Stimulated activated CD4-positive, alpha-beta T cell treated with anti-CD3 and anti-CD28 coated beads, Interleukin-1b, Interleukin-23, amount 100 ng/mL, for 4 hours (primary cell): ENCODE data around the gene PCID2.

Experiments
- DNase-seq, 2 donors: peaks; one replicate each; pipeline ENCODE4 v3.0.0-alpha.2; 2020; ENCODE audit warnings: low read depth in 2 of 2

The PCID2 gene

DNA sequence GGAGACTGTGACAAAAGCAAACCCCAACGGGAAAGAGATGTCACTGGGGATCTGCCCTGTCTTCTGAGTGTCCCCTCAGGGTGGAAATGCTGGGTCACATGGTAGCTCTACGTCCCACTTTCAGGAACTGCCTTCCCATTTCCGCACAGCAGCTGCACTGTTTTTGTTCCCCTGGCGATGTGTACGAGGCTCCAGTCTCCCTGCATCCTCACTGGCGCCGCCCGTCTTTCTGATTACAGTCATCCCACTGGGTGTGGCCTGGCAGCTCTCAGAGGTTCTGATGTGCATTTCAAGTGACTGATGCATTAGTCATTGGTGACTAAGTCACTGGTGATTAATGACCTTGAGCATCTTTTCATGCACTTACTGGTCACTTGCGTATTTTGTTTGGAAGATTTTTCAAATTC is 21.2 kb downstream of the PCID2 start:
- DNase-seq = peak; percentile 56 to 57

DNA sequence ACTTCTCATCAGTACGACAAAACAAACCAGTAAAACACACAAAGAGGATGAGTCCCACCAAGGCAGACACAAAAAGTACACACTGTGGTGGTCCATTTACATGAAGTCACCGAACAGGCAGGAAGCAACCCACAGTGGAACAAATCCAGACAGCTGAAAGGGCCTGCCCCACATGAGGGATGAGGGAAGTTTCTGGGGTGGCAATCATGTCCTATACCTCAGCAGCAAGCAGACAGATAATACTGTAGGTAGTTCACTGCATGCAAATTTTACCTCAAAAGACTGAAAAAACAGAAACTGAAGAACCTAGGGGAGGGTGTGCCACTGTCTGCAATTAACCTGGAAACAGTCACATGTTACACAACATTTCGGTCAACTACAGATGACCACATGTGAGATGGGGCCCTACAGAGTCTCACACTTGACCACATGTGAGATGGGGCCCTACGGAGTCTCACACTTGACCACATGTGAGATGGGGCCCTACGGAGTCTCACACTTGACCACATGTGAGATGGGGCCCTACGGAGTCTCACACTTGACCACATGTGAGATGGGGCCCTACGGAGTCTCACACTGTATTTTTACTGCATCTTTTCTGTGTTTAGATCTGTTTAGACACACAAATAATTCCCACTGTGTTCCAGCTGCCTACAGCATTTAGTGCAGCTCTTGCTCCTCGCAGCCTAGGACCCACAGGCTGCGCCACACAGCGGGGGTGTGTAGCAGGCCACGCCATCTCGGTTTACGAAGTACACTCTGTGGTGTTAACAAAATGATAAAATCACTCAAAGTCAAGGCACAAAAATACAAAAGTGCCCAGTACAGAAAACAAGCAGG is 22.2 kb downstream of the PCID2 start:
- DNase-seq = no peak

DNA sequence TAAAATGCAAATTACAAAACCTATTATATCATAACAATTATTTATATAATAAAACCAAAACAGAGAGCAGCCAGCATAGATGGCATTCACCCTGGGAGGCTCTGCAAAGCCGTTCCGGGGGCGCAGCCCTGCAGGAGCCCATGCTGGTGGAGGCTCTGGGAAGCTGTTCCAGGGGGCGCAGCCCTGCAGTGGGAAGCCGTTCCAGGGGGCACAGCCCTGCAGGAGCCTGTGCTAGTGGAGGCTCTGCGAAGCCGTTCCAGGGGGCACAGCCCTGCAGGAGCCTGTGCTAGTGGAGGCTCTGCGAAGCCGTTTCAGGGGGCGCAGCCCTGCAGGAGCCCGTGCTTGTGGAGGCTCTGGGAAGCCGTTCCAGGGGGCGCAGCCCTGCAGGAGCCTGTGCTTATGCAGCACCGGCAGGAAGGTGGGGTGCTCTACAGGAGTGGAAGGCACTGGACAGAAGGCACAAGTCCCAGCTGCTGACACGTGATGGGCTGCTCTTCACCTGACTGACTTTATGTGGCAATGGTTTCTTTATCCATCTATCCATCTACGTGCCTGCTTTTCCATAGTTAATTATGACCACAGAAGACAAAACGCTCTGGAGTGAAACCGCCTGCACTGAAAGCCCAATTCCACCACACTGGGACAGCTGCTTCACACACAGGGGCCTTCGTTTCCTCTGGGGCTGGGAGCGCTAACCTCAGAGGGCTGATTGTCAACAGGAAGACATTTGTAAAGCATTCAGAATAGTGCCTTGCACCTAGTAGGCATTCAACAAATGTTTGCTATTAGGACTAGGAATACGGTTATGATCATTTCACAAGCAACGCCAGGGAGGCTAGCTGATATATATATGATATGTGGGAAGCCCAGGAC is 23.7 kb downstream of the PCID2 start:
- DNase-seq = no peak

DNA sequence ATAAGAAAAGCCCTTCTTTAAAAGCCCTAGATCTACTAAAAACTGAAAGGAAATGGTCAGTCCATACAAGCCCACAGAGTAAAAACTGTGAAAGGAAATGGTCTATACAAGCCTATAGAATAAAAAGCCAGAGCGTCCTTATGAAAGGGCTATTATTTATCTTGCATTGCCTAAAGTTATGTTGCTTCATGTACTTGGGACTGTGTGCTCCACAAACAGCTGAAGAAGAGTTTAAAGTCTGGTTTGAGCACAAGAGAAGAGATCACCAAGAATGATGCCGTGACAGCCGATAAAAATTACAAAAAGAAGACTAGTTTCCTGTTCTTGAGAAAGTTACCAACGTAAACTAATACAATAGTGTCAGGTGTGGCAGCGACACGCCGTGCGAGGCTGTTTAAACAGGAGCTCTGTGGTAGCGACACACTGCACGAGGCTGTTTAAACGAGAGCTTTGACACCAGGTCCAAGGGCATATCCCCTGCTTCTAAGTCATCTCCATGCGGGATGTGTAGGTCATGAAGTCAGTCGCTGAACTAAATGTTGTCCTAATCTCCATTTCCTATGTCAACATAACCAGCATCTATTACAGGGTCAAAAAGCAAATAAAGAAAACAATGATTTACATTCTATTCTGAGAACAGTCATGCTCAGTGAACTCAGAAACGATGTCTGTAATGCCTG is 24.9 kb downstream of the PCID2 start:
- no peak for DNase-seq

DNA sequence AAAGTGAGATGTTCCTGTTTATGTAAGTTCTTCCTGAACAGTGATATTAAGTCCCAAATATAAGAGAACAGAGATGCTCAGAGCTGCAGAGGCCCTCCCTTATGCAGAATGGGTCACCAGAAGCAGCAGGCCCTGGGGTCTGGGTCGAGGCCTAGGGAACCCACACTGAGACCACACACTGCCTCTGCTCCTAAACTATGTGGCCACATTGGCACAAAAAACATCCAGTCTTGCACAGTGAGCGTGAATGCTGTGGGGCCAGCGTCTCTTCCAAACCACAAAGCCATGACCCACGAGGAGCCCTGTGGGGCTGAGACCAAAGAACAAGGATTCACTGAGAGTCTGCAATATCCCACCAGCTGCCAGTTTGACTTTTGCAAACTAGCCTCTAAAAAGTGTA is 26.4 kb downstream of the PCID2 start:
- no peak for DNase-seq

DNA sequence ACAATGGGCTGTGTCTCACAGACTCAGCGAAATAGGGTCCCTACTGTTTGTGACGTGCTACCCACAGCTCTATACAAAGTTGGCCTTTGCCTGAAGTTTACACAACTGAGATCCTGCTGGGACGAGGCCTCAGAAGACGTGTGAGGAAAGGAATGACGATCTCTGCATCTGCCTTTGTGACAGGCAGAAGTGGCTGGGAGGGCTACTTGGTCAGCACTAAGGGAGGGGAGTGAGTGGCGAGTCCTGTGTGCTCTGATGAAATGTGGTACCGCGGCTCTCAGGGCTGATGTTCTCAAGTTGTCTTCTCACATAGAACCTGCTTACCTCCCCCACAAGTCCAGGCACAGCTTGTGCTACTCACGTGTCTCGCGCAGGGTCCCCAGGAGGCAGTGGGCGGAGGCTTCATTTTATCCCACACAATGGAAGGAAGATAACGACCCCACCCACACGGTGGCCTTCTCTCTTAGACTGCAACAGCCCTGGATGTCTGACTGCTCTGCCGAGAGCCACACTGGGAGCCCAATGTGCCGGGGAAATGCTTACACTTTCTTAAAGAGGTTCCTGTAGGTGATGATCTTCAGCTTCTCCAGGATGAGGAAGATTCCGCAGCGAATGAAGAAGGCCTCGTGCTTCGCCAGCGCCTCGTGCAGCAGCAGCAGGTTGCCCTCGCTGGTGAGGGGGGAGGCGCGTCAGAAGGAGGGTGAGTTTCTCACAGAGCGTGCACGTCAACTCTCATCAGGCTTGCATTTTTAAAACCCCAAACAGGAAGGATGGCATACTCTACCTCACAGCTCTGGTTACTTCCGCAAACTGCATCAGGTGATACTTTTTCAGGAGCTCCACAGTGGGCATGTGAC is 28.9 kb downstream of the PCID2 start:
- DNase-seq = no peak

DNA sequence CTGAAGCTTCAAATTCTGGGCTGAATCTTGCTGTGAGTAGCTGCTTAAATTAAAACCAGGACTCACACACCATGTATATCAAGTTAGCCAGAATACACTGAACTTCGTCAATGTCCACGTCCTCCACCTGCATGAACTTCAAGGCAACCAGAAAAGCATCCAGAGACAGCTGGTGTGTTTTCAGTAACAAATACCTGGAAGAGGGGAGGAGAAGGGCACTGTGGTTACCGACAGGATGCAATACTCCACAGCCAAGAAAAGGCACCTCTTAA is 29.6 kb downstream of the PCID2 start:
- DNase-seq = no peak

DNA sequence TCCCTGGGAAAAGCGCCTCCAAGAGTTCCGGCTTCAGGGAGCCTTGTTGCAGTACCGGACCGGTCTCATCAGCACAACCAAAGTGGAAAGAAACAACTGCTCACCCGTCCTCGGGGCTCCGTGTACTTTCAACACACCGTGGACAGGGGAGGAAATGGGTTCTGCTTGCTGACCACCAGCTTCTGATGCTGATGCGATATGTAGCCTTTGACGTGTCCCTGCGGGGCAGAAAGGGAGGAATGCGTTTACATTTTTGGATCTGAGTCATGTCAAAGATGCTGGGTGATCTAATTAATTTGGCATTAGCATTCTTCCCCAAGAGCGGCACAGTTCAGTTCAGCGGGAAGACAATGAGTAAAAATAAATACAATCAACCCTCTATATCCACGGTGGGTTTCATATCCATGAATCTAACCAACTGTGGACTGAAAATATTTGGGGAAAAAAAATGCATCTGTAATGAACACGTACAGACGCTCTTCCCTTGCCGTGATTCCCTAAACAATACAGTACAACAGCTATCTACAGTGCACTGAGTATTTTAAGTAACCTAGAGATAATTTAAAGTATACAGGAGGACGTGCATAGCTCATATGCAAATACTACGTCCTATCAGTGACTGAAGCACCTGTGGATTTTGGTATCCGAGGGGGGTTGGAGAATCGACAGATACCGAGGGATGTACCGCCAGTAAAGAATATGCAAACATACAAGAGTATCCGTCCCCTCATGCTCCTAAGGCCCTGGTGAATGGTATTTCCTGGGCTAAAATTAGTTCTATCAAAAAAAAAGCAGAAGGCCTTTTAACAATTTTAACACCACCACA is 30.2 kb downstream of the PCID2 start:
- DNase-seq = no peak

DNA sequence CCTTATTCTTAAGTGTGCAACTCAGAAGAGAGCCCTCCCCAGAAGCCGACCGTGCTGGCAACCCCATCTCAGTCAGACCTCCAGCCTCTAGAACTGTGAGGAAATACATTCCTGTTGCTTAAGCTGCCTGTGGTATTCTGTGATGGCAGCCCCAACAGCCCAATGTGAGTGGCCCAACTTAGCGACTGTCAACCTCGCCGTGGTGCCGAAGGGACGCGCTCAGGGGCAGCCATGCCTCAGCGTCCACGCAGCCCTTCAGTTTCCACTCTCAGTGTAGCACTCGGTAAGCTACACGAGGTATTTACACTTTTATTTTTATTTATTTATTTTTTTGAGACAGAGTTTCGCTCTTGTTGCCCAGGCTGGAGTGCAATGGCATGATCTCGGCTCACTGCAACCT is 31.6 kb downstream of the PCID2 start:
- DNase-seq = no peak

DNA sequence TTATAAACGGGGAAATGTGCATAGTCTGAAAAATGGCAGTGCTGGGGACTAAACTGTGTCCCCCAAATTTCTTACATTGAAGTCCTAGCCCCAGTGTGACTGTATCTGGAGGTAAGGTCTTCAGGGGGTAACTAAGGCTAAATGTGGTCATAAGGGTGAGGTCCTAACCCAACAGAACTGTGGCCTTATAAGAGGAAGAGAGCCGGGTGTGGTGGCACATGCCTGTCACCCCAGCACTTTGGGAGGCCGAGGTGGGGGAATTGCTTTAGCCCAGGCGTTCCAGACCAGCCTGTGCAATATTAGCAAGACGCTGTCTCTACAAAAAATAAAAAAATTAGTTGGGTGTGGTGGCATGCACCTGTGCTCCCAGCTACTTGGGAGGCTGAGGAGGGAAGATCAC is 32.2 kb downstream of the PCID2 start:
- DNase-seq = peak; percentile 35 to 60

DNA sequence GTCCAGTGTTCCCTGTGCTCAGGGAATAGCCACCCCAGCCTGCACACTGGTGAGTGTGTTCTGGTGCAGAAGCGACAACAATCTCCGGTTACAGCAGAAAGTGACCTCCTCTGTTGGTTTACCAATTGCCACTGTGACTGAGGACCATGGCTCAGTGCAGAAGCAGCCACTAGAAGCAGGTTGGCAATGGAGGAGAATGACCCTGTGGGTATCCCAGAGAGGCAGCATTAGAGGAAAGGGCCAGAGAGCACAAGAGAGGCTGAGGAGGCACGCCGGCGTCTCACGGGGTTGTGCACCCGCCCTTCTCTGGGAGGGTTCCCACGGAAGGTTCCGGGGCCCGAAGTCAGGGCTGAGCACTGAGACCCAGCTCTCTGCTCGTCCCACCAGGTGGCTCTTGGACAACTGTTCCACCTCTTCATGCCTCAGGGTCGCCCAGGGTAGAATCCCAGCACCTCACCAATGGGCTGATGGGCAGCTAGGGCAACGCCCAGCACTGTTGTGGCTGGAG is 36.0 kb downstream of the PCID2 start:
- no peak for DNase-seq

DNA sequence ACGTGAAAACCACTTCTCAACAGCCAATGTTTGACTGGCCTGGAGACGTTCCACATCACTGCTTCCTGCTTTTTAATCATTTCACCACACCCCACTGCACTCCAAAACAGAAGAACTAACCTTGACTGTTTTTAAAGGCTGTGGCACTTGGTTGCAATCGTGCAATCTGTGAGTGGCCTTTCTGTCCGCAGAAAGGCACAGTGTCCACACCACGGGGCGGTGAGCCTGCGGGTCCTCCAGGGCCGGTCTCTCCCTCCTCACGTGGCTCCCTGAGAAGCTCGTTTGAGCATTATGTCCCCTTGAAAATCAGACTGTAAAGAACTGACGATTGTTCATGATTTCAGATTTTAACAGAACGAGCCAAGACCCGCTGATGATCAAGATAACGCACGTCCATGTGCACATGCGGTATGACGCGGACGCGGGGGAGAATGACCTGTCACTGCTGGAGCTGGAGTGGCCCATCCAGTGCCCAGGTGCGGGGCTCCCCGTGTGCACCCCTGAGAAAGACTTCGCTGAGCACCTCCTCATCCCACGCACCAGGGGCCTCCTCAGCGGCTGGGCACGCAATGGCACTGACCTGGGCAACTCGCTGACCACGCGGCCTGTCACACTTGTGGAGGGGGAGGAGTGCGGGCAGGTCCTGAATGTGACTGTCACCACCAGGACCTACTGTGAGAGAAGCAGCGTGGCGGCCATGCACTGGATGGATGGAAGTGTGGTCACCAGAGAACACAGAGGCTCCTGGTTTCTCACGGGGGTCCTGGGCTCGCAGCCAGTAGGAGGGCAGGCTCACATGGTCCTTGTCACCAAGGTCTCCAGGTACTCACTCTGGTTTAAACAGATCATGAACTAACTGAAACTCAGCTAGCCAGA is 37.0 kb downstream of the PCID2 start:
- DNase-seq = no peak

DNA sequence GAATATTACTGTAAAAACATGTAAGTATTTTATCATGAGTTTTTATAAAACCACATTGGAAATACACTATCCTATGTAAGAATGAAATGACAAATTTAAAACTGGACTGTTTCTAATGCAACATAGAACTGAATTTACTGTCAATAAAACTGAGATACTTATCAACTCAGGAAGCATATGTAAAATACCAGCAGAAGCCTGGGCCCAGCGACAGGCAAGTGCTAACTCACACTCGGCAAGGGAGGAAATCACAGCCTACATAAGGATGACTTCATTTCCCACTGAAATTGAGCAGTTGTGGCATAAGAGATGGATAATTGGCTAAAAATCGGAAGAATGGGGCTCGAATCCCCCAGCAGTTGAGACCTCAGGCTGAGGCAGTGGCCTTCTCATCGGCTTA is 38.0 kb downstream of the PCID2 start:
- DNase-seq = no peak

DNA sequence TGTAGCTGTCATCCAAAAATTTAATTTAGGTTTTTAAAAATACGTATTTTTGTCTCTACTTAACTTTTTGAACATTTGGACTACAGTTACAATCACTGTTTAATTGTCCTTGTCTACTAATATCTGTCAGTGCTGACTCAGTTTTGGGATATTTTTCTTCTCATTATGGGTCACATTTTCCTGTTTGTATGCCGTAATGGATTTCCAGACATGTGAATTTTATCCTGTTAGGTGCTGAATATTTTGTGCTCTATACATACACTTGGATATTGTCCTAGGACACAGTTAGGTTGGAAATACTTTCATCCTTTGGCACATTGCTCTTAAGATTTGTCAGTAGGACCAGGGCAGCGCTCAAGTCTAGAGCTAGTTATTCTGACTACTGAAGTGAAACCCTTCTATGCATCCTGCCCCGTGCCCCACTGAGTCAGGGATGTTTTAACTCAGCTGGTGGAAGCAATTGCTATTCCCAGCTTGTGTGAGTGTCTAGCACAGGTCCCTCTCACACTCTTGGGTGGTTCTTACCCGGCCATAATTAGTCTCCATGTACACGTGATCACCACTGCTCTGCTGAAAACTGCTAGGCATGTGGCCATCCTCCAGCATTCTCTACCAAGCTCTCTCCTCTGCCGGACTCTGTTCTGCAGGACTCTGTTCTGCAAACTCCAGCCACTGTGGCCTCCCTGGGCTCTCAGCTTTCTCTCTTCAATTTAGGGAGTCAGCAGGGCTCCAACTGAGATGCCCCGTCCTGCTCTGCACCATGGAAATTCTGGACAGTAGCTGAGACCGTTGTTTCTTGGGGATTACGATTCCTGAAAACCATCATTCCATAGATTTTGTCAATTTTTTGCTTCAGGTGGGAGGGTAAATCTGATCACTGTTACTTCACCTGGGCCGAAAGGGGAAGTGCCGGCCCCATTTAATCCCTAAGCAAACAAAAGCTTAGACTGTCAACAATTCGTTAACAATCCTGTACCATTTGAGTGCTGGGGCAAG is 38.9 kb downstream of the PCID2 start:
- no peak for DNase-seq

DNA sequence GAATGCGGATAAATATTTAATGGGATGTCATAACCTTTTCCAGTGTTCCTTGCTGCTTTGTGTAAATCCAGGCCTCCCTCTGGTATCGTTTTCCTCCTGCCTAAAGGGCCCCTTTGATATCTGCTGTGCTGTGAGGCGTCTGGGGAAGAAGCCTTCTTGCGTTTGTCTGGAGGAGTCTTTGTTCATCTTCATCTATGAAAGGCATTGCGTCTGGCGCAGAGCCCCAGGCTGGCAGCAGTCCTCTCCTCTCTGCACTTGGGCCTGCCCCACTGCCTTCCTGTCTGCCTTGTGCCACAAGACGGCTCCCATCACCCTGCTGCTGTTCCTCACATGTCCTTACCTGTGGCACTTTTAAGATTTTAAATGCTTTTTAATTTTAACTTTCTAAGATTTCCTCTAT is 40.3 kb downstream of the PCID2 start:
- DNase-seq = no peak

DNA sequence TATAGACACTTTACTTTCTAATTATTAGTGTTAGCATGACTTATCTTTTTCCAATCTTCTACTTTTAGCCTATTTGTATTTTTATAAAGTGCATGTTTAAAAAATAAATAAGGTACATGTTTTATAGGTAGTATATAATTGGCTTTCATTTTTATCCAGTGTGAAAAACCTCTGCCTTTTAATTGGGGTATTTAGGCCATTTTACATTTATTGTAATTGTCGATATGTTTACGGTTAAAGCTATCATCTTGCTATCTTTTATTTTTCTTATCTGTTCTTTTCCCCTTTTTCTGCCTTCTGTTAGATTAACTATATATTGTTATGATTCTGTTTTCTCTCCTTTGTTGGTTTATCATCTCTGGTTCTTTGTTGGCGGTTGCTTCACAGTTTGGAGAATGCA is 40.9 kb downstream of the PCID2 start:
- DNase-seq = no peak

DNA sequence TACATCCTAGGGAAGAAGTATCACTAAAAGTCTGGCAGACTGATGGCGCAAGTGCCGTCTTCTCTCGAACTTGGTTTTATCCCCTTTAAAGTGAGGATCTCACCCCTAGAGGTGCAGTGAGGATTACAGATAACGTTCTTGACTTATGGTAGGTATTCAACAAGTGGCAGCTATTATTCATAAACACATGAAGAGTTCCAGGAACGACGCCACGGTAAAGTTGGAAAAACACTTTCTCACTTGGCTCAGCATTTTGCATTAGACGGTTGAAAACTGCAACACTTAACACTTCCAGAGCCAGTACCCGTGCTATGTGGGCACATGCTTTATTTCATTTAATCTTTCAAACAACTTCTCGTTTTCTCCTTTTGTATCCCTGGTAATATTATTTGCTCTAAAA is 41.3 kb downstream of the PCID2 start:
- no peak for DNase-seq

DNA sequence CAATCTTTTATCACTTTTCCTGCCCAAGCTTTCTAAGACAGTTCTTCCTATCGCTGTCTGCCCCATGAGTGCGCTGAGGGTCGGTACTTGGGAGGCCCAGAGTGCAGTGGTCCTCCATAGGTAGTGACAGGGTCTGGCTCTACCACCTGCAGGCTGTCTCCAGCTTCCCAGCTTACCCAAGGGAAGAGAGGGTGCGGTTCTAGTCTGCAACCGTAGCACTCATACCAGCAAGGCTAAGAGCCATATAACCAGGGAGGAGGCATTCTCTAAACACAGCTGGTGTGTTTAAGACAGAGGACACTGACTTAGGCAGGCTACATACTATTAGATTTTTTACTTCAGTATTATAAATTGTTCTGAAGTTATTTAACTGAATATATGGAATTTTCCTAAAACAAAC is 41.8 kb downstream of the PCID2 start:
- no peak for DNase-seq
